HEK293T (cell line): ENCODE data around the gene SPNS2.

ENCODE experiments used
- FOXA1 ChIP-seq: fragments of 450-650 bp; IDR thresholded peaks from 2 replicates; pipeline ENCODE4 v1.6.1; 2016; ENCODE audit warnings: mild to moderate bottlenecking
- TARDBP ChIP-seq: fragments of 450-650 bp; IDR thresholded peaks from 2 replicates; pipeline ENCODE4 v1.6.1; 2016
- ZNF384 ChIP-seq: fragments of 450-650 bp; IDR thresholded peaks from 2 replicates; pipeline ENCODE4 v1.6.1; 2016

DNA sequence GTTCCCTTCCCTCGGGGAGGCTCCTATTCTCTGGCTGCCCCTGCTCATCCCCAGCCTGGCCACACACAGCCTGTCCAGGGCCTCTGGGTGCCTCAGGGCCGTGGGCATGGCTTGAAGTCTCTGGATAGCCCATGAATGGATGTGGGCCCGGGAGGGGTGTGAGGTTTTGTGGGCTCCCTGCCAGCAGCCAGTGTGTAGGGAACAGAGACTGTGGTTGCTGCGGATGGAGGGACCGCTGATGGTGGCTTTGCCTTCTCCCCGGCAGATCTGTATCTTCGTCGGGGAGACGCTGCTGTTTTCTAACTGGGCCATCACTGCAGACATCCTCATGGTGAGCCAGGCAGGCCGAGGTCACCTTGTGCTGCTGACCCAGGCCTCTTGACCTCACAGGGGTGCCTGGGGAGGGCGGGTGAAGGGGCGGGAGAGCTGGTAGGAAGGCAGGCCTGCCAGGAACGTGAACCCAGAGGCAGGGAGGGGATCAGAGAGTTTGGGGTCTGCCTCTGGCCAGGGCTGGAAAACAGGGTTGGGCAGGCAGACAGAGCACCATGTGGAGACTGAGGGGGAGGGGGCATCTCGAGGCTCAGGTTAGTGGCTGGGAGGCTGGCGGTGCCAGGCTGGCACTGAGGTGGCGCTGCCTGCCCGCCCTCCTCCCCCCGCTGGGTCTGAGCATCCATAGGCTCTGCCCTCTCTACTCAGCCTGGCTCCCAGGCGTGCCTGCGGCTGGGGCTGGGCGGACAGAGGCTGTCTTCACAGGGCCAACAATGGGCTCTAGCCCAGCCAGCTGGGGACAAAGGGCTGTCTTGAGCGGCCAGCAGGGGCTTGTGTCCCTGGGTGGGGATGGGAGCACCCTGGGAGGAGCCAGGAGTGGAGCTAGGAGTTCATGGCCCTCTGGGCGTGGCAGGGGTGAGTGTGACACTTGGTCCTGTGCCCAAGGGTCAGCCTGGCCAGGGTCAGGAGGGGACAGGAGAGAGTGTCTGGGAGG lies 35.1 kb downstream of the SPNS2 start:
- no peak for TF ChIP-seq FOXA1
- no peak for TF ChIP-seq TARDBP
- TF ChIP-seq ZNF384, result no peak
